Renal pelvis (tissue), 3 donors: ENCODE measurements around the gene SETD4. TPM values are rescaled to one million over a fixed set of nuclear protein-coding genes. Genes with fewer than 3 reads are reported as not detected.

Experiments
- polyA plus RNA-seq, 3 donors: library from polyadenylated mRNA; unstranded; fragments of 120-200 nt; gene quantifications; one replicate each; pipeline ENCODE4 v1.2.1, GENCODE V29; 2013; ENCODE audit not compliant: insufficient read length in 3 of 3

Gene SETD4
- polyA plus RNA-seq, 3 donors: 24.2 to 46.6 (median 43.9) TPM

Other genes with a start within 250 kb of the SETD4 start
- gene CBR1, start 9.5 kb upstream of the SETD4 start, polyA plus RNA-seq: 10 to 100 TPM; 45.7 to 75.5 (median 70.4) TPM
- 1 to 10 TPM in 1 of 3 donors, under 1 TPM in 2; 0.75 to 1.4 (median 0.81) TPM for gene CBR3, start 74.6 kb upstream of the SETD4 start, polyA plus RNA-seq
- 1 to 10 TPM; 4.7 to 6.9 (median 6.5) TPM for gene DOP1B, start 96.3 kb upstream of the SETD4 start, polyA plus RNA-seq